Renal pelvis (tissue), 4 donors: ENCODE measurements around the gene RNF13. TPM values are rescaled to one million over a fixed set of nuclear protein-coding genes. Genes with fewer than 3 reads are reported as not detected.
"Not testable (repeated sequence)": the region's sequence is repeated elsewhere in the genome, so short reads cannot be mapped to it uniquely, and the experiment has no call there.

Experiments used
- DNase-seq: peaks from one replicate; pipeline ENCODE4 v3.0.0-alpha.2; 2013
- polyA plus RNA-seq, 3 donors: library from polyadenylated mRNA; unstranded; fragments of 120-200 nt; gene quantifications; one replicate each; pipeline ENCODE4 v1.2.1, GENCODE V29; 2013; ENCODE audit not compliant: insufficient read length in 3 of 3

RNF13 gene
- polyA plus RNA-seq, 3 donors, result 79.1 to 91.5 (median 80.4) TPM

DNA sequence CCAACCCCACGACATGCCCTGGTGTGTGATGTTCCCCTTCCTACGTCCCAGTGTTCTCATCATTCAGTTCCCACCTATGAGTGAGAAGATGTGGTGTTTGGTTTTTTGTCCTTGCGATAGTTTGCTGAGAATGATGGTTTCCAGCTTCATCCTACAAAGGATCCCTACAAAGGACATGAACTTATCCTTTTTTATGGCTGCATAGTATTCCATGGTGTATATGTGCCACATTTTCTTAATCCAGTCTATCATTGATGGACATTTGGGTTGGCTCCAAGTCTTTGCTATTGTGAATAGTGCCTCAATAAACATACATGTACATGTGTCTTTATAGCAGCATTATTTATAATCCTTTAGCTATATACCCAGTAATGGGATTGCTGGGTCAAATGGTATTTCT, 131.0 kb downstream of the RNF13 start:
- not testable (repeated sequence) for DNase-seq

DNA sequence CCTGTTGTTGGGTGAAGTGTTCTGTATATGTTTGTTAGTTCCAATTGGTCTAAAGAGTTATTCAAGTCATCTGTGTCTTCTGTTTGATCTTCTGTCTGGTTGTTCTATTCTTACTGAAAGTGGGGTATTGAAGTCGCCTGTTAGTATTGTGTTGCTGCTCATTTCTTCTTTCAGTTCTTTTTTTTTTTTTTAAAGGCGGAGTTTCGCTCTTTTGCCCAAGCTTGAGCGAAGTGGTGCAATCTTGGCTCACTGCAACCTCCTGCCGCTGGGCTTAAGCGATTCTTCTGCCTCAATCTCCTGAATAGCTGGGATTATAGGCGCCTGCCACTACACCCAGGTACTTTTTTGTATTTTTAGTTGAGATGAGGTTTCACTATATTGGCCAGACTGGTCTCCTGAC, 134.2 kb downstream of the RNF13 start:
- no peak for DNase-seq

DNA sequence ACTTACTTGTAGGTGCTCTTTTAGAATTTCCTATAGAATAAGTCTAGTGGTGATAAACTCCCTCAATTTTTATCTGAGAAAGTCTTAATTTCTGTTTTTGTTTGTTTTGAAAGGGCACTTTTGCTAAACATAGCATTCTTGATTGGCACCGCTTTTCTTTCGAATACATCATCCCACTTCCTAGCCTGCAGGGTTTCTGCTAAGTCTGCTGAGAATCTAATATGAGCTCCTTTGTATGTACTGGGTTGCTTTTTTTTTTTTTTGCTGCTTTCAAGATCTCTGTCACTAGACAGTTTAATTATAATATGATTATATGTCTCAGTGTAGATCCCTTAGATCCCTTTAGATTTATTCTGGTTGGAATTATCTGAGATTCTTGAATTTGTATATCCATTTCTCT, 136.2 kb downstream of the RNF13 start:
- no peak for DNase-seq

DNA sequence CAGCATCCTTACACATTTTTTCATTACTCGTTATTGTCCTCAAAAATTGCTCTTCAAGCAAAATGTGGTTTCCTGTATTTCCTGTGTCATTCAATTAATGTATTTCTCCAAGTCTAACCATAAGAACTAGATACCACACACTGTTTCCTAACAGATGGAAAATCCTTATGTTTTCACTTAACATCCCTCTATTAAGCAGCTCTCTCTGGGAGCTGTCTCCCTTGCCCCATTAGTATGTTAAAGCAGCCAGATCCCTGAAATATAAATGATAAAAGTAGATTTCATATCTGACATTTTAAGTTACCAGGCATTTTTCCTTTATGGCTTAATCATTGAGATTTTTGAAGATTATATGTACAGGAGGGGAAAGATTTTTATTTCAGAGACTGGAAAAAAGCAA, 141.8 kb downstream of the RNF13 start:
- DNase-seq, result no peak

DNA sequence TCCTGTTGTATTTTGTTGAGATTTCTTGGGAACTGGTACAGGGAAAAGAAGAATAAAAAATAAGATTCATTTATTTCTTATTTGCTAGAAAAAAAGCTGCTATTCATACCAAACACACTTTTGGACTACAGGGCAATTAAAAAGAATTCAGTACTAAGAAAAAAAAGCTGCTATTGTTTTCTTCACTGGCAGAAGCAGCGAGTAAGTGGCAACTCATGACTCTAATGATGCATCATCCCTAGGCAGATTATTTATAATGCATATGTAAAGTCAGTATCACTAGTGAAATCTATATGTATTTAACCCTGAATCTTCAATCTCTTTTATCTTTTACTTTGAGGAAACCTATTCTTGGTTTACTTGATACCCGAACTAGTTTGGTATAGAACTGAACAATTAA, 142.4 kb downstream of the RNF13 start:
- DNase-seq, result no peak

DNA sequence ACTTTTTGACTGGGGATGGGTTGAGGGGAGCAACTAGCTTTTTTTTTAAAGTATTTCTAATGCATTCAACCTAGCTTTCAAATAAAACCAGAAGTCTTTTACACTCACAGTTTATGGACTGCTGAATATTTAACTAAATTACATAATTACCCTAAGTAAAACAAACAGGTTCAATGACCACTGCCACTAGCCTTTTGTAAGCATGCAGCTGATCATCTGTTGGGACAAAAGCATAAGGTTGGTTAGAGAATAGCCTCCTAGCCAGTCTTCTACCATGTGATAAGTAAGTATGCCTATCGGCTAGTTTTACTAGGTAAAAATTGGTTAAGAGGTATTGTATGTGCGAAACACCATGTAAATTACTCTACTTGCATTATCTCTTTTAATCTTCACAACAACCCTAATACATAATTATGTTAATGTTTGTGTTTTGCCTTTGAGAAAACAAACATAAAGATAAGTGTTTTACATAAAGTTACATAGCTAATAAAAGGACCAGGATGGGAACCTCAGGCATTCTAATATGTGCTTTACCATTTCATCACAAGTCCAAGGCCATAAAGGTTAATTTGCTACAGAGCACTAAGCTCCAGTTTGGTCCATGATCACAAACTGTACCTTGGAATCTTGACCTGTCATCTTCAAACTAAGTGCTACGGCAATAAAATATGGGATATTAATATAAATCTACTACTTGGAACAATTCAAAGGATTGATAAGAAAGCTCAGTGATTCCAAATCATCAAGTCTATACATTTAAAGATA, 144.5 kb downstream of the RNF13 start:
- DNase-seq, result no peak

DNA sequence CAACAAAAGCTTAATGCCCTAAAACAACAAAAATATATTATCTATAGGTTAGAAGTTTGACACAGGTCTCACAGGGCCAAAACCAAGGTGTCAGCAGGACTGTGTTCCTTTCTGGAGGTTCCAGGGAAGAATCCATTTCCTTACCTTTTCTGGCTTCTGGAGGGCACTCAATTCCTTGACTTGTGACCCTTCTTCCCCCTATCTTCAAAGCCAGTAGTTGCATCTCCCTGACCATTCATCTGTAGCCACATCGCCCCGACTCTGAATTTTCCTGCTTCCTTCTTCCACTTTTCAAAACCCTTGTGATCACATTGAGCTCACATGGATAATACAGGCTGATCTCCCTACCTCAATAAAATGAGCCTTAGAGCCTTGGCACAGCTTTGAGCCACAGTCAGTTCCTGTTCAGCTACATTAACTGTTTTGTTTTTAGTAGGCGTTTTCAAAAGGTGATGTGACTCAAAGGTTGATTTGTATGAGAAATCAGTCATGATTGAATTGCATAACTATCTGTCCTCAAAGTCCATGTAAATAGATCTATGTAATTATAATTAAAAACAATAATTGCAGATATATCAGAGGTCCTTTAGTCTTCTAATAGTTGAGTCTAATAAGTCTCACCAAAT, 145.3 kb downstream of the RNF13 start:
- DNase-seq, result no peak

DNA sequence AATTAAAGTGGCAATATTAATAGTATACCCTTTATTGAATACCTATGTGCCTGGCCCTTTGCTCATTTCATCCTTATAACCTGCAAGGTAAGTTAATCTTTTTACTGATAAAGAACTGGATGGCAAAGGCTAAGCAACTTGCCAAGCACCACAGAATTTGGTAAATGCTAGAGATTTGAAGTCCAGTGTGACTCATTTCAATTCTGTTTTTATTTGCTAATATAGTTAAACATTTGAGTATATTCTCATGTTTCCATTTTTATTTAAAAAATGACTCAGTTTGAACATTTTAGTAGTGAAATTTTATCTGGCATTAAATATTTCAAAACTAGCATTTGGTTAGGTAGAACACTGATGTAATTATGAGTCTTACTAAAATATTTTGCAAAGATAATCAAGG, 146.4 kb downstream of the RNF13 start:
- DNase-seq, result no peak

DNA sequence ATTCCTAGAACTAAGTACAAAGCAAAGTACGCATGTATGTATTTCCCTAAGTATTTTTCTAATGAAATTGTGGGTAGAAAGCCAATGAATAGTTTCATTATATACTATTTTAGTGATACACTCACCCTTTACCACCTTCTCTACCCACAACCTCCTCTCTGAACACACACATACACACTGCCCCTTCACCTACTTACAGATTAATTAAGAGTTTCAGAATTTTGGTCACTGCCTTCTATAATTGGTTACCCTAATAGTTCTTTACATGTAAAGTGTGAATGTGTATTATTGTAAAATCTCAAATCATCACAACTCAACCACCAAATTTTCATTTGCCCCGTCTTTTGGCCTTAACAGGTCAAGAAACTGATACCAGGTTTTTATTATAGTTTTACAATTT, 150.5 kb downstream of the RNF13 start:
- no peak for DNase-seq

DNA sequence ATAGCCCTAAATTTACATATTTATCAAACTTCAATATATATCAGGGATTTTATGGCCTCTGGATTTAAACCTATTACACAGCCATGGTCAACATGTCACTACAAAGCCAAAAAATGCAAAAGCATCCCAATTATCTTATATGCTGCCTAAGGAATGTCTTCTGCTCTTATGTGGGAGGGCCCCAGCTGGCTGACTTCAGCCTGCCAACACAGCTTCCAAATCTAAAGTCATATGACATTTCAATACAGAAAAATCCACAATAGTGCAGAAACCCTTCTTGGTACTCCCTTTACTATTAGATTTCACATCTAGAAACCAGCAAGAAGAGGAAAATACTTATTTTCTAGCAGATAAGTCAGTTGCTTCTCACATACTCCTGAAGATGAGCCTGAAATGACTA, 151.3 kb downstream of the RNF13 start:
- DNase-seq, result no peak

DNA sequence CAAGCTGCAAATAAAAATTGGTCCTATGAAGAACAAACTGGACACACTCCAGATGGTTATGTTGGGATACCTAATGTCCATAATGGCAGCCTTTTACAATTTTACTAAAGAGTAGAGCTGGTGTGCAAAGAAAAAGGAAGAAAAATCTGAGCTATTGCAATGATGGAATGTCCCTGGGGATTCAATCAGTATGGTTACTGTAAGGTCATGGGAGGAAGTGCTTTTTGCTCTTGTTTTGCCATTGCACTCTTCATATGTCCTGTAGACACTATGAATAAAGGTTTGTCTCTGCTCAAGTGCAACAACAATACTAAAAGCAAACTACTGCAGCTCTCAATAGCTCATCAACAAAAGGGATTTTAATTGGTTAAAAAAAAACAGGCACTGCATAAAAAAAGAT, 152.3 kb downstream of the RNF13 start:
- no peak for DNase-seq

DNA sequence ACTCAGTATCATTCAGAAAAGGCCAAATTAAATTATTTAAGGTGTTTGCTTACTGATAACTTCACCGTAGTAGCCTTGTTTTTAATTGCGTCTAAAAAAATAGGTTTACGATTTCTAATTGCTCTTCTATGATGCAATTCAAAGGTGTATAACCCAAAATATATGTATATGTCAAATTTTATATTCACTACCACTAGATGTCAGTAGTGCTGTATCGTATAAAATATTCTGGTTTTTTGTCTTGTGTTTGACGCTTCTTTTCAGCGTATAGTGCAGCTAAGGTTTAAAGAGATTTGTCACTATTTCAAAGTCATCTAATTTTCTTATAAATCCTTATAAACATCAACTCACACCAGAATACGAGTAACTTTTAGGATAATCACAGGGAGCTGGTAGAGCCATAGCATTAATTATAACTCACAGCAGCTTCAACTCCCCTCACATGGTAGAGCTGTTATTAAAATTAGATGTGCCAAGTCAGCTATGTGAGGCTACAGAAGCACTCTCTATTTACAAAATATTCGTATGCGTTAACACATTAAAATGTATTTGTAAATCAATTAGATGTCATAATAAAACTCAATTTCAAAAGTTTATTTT, 154.2 kb downstream of the RNF13 start:
- DNase-seq, result no peak

DNA sequence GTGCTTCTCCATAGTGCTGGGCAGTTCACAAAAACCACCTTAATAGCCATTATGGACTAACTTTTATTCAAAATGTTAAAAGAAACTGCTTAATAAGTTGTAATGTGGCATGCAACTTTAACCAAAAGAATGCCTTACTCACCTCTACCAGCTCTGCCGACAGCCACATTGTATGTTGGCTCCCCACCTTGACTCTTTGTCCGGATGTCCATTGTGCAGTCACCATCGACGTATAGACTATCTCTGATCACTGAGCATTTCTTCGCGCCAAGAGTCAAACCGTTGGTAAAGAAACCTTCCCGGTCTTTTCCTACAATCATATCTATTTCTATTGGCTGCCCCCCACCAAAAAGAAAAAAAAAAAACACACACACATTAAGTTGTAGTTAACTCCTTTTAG, 155.2 kb downstream of the RNF13 start:
- no peak for DNase-seq

DNA sequence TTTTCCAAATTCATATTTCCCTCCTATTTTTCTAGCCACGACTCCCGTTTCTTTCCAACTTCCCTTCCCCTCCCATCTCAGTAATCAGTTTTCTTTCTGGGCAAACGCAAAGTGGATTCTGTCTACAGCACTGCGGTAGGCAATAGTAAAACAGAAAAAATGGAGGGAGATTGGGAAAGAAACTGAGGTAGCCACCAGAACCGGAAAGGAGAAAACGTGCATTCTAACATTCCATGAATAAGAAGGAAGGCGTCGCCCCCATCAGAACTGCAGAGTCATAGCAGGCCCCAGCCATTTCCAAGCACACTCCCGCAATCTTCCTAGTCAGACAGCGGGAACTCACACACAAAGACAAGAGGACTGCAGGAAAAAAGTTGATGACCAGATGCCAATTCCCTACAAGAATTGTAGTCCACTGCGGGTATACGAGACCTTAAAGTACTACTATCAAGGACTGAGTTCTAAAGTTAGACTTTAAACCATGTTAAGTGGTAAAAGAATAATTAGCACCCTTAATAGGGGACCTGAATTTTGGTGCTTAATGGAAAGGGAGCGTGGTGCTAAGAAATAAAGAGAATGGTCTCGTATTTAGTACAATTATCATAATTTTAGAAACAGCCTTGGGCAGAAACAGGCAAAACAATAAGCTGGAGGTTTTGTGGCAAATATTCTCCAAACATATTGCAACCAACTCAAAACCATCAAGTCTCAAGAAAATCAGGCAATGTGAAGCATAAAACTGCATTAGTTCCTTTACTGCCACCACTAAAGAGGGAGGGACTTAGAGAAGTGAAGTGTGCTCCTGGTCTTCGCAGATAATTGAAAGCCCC, 156.3 kb downstream of the RNF13 start:
- no peak for DNase-seq

DNA sequence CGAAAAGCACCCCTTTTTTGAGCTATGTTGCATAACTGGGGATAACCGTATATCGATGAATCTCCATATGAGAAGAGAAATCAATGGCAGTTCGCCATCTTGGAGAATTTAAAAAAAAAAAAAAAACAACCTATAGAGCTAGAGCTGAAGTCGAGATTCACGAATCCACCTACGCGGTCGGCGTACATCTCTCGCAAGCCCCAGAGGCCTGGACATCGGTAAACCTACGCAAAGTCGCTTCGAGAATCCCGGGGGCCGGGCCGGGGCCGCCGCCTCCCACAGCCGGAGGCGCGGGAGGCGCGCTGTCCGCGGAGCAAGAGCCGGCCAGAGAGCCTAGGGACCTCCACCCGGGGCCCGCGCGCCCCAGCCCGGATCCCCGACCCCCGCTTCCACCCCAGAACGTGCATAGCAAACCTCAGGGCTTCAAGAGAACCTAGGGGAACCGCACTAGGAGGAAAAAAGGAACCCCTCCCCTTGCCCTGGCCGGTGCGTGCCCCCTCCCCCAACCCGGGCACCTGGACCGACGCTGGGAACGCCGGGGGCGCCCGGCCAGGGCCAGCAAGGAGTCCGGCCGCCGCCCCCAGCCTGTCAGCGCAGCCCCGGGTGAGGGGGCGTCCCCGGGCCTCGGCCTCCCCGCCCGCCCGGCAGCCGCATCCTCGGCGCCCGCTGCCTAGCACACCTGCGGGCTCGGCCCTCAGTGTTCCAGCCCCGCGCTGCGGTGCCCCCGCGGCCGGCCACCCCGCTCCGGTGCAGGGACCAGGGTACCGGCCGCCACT, 157.1 kb downstream of the RNF13 start:
- peak; percentile 92 for DNase-seq

DNA sequence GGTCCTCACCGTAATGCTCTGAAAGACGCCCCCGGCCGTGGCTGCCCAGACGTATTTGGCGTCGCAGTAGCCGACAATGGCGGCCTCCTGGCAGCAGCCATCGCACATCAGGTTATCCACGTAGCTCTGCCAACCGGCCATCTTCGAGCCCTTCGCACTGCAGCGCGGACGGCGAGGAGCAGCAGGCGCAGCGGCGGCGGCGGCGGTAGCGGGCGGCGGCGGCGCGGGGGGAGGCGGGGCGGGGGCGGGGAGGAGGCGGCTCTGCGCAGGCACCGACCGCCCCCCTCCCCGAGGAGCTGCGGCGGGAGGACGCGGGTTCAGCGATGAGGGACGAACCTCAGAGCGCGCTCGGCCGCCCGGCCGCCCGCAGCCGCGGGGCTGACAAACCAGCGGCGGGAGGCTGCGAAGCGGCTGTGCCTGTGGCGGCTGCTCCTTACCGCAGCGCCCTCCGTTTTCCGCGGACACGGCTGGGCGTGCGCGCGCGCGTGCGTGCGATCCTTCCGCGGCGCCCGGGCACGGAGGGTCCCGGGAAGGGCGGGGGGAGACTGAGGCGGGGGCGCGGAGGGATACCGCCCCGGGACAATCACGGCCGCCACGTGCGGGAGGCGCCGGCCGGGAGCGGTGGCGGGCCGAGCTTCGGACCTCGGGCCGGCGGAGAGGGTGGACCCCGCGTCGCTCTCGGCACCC, 157.8 kb downstream of the RNF13 start, which contains the start of gene PFN2:
Gene PFN2, minus strand, starts transcription at position 180 of the 687 bp plus-strand sequence. Its CDS starts 39 bp downstream, at position 141.
- peak; percentile 90 for DNase-seq

DNA sequence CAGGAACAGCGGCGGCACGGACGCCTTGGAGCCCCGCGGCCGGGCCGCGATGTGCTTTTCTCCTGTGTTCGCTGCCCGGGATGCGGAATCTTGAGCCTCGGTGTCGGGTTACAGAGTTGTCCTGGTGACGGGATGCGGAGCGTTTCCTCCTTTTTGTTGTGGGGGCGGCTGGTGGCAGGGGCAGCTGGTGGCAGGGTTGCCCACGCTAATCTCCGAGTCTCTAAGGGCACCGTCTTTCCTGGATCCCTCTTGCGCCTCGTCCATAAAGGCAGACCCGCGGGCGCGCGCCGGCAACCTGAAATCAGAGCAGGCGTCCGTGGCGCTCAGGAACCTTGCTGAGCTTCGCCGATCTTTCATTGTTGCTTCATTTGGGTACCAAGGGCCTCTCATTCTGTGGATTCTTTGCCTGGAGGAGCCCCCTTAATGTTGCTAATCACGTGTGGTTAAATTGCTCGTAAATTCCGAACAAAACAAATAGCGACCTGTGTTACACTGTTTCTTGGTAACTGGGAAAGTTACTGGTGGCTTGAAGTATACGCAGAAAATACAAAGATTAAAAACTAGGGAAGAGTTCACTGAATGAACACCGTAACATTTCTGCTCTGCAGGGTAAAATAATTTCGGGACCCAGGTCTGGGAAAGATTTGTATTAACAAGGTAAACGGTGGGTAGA, 158.5 kb downstream of the RNF13 start:
- DNase-seq, result peak; percentile 88

DNA sequence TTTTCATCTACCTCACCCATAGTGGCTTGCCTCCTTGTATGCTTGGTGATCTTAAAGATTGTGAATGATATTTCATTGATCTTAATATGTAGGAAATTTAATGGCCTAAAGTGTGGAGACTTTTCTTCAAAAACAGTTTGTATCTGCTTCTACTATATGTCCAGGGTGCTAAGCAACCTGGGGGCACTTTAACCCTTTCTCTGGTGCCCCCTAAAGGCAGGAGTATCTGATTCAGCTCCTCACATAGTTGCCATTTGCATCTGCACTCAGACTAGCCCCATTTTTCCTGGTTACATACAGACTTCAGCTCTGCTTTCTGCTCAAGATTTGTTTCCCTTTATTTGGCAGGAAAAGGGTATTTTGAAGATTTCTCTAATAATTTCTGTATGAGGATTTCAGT, 162.9 kb downstream of the RNF13 start:
- DNase-seq, result no peak

DNA sequence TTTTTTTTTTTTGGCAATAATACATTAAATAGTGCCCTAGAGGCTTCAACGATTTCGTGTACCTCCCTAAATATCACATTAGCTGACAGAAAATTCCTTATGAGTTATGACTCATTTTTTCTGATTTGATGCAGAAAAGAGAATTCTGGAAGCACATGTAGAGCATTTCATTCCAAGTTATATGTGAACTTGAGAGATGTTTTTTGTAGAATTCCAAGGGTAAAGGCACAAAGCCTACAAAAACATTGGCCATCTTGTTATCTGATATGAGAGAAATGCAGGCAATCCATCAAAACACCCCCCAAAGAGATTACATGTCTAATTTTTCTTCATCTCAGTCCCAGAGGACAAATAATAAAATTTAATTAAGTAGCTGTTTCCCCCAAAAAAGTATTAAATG, 164.4 kb downstream of the RNF13 start:
- peak; percentile 77 for DNase-seq

DNA sequence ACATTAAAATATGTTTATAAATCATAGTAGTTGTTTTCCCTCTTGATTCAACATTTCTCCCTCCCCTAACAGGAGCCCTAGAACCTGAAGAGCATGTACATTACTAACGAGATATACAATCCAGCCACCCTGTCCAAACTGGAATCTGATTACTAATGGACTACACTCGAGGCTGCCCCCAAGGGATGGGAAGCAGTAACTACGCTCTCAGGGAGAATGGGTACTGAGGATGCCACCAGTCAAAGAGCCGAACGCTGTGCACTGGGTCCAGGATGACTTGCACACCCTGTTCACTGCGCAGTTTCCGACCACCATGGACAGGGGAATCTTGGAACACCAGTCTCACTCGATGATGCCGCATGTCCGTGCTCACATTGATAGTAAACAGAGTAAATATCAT, 169.0 kb downstream of the RNF13 start:
- DNase-seq, result not testable (repeated sequence)
